Keratinocyte (primary cell): ENCODE results near the gene MCRS1. TPM values are rescaled to one million over a fixed set of nuclear protein-coding genes. Genes with fewer than 3 reads are reported as not detected.

Source experiments
- DNase-seq: peaks from one replicate; pipeline ENCODE4 v3.0.0-alpha.2; 2011; ENCODE audit warnings: low read depth, missing footprints, low spot score
- FAIRE-seq: peaks from 2 replicates; lab custom pipeline; 2011; peaks lifted over from hg19 to GRCh38; lab: Jason Lieb, UNC
- H2AFZ ChIP-seq: 2 replicates; pipeline ENCODE4 v1.6.0; 2012; ENCODE audit warnings: low read length, control low read depth, inconsistent platforms; ENCODE audit not compliant: control insufficient read depth
- H3K27ac ChIP-seq: 2 replicates; pipeline ENCODE4 v1.5.1; 2011; ENCODE audit warnings: low read length; ENCODE audit not compliant: control insufficient read depth, insufficient read depth
- H3K27me3 ChIP-seq: 3 replicates; pipeline ENCODE4 v1.6.0; 2011; ENCODE audit warnings: low read length; ENCODE audit not compliant: control insufficient read depth, insufficient read depth; ENCODE audit errors: extremely low read depth
- H3K36me3 ChIP-seq, 2 experiments: 2 replicates in 1 of 2; 3 replicates in 1 of 2; pipeline ENCODE4 v1.5.1; 2011; ENCODE audit warnings: low read length in 2 of 2, mild to moderate bottlenecking in 1 of 2; ENCODE audit not compliant: control insufficient read depth in 2 of 2, insufficient read depth in 2 of 2; ENCODE audit errors: extremely low read depth in 1 of 2
- H3K4me1 ChIP-seq: 3 replicates; pipeline ENCODE4 v1.5.1; 2011; ENCODE audit warnings: low read length; ENCODE audit not compliant: control insufficient read depth, insufficient read depth; ENCODE audit errors: extremely low read depth
- H3K4me2 ChIP-seq: 3 replicates; pipeline ENCODE4 v1.6.0; 2011; ENCODE audit warnings: low read depth, low read length; ENCODE audit not compliant: control insufficient read depth, insufficient read depth; ENCODE audit errors: extremely low read depth
- H3K4me3 ChIP-seq, 3 experiments: fragments of 200-600 bp in 1 of 3; sonication (generic) in 1 of 3; 2 replicates in 2 of 3; 3 replicates in 1 of 3; pipeline ENCODE4 v1.5.1; 2011 to 2016; ENCODE audit warnings: low read length in 3 of 3, mild to moderate bottlenecking in 3 of 3, control low read depth in 2 of 3, inconsistent platforms in 1 of 3, low read depth in 1 of 3, mixed read lengths in 1 of 3, mixed run types in 1 of 3, moderate library complexity in 1 of 3; ENCODE audit not compliant: control insufficient read depth in 2 of 3, insufficient read depth in 2 of 3; ENCODE audit errors: extremely low read depth in 1 of 3
- H3K79me2 ChIP-seq: 2 replicates; pipeline ENCODE4 v1.6.0; 2012; ENCODE audit warnings: low read length; ENCODE audit not compliant: control insufficient read depth, insufficient read depth
- H3K9ac ChIP-seq: 3 replicates; pipeline ENCODE4 v1.6.0; 2011; ENCODE audit warnings: low read length; ENCODE audit not compliant: control insufficient read depth, insufficient read depth; ENCODE audit errors: extremely low read depth
- H3K9me1 ChIP-seq: 3 replicates; pipeline ENCODE4 v1.6.0; 2011; ENCODE audit warnings: low read length; ENCODE audit not compliant: control insufficient read depth, insufficient read depth; ENCODE audit errors: extremely low read depth
- H3K9me3 ChIP-seq: 2 replicates; pipeline ENCODE4 v1.5.1; 2012; ENCODE audit warnings: low read depth, low read length; ENCODE audit not compliant: control insufficient read depth
- H4K20me1 ChIP-seq: 3 replicates; pipeline ENCODE4 v1.6.0; 2011; ENCODE audit warnings: low read length; ENCODE audit not compliant: control insufficient read depth, insufficient read depth; ENCODE audit errors: extremely low read depth
- CTCF ChIP-seq, 3 experiments: IDR thresholded peaks in 1 of 3; conservative IDR thresholded peaks in 1 of 3; optimal IDR thresholded peaks in 1 of 3; 2 replicates in 2 of 3; 3 replicates in 1 of 3; pipeline versions ENCODE3 to v1.5.1; 2011; ENCODE audit warnings: low read length in 3 of 3, mild to moderate bottlenecking in 3 of 3, moderate library complexity in 2 of 3, control low read depth in 1 of 3, inconsistent platforms in 1 of 3; ENCODE audit not compliant: insufficient read depth in 2 of 3; ENCODE audit errors: extremely low read depth in 1 of 3
- EZH2 ChIP-seq: IDR thresholded peaks from one replicate; pipeline ENCODE4 v1.6.1; 2012; ENCODE audit warnings: inconsistent platforms, mild to moderate bottlenecking, low read length, moderate library complexity
- dilution Hi-C: fragments of 300-500 bp; cut with MboI; formaldehyde crosslinking; loops from one replicate; pipeline ENCODE4 v1.7.0; 2020; ENCODE audit warnings: low sequenced_read_pairs; ENCODE audit not compliant: extremely low pct_ligation_motif_present
- polyA minus RNA-seq, 3 experiments: library from RNA; depleted of rRNA, polyadenylated mRNA; stranded (reverse); fragments of >200 nt; gene quantifications; 1 replicate in 1 of 3; 2 replicates in 1 of 3; 3 replicates in 1 of 3; pipeline ENCODE4 v1.2.3, GENCODE V29; 2011
- polyA plus RNA-seq, 5 experiments: library from polyadenylated mRNA; depleted of rRNA in 3 of 5; stranded (reverse) in 3 of 5; stranded (forward) in 1 of 5; unstranded in 1 of 5; fragments of >200 nt; gene quantifications; 1 replicate in 1 of 5; 2 replicates in 3 of 5; 3 replicates in 1 of 5; pipeline versions ENCODE4 v1.2.1 to v1.2.3, GENCODE V29; 2011 to 2012; ENCODE audit warnings: missing spikeins in 2 of 5, low read depth in 1 of 5, low replicate concordance in 1 of 5

MCRS1 gene
- polyA plus RNA-seq (40.7 to 55.8 TPM (median 49.3 TPM) in 3 replicates), polyA minus RNA-seq (51.0 to 95.2 TPM (median 52.9 TPM) in 3 replicates)
- 31.3 TPM for polyA plus RNA-seq (2011; ENCODE audit: low read depth)
- polyA plus RNA-seq (2011; cell fraction: cytosol; rRNA removed), result 30.4 and 51.8 TPM in 2 replicates
- 50.5 and 59.7 TPM in 2 replicates for polyA plus RNA-seq (2011; cell fraction: nucleus; rRNA removed)
- polyA plus RNA-seq (2012; ENCODE audit: low replicate concordance), result 26.4 and 47.7 TPM in 2 replicates
- 49.9 TPM for polyA minus RNA-seq (2011; cell fraction: cytosol; rRNA and poly(A)+ RNA removed)
- 15.7 and 16.5 TPM in 2 replicates for polyA minus RNA-seq (2011; cell fraction: nucleus; rRNA and poly(A)+ RNA removed)

GRCh38 chr12:49567611-49568441 is at the start of gene MCRS1:
Gene MCRS1, minus strand, starts transcription at chr12:49568142. Its CDS starts 1,411 bp downstream, at chr12:49566731.
- Histone ChIP-seq H3K79me2 (peaks cover 32% of the 10 kb centered on the region), H4K20me1 (no peaks in the 10 kb centered on the region), H3K9ac (peak within 1 kb of the TSS; percentile 98), H2AFZ (peak within 1 kb of the TSS; percentile 99), H3K9me1 (no peaks in the 10 kb centered on the region), H3K4me2 (peak within 1 kb of the TSS; percentile 99), H3K4me1 (peaks cover 10% of the 10 kb centered on the region), H3K27me3 (no peaks in the 10 kb centered on the region), H3K9me3 (no peaks in the 10 kb centered on the region), H3K36me3 (peaks cover 6 to 19% of the 10 kb centered on the region in 2 experiments), H3K4me3 (peak within 1 kb of the TSS; percentile 87 to 100 (median 95)), H3K27ac (peak within 1 kb of the TSS; percentile 97)
- TF ChIP-seq EZH2 (no peak), CTCF (optimal IDR thresholded peaks at IDR 0.05 in 1 of 3, IDR thresholded peaks at IDR 0.05 in 1 of 3, conservative IDR thresholded peaks at IDR 0.05 in 1 of 3; ENCODE audit: extremely low read depth in 1 of 3, insufficient read depth in 2 of 3, low read length in 3 of 3) (no peak)
- FAIRE-seq (peak; percentile 57), DNase-seq (peak; percentile 69)
- dilution Hi-C loops, result no loop called here

- peaks cover 12% of the 10 kb centered on the region for H3K4me1 ChIP-seq
- no peak for DNase-seq
- no peak overlapping the region for H3K4me2 ChIP-seq
- no peak overlapping the region for H3K4me3 ChIP-seq
- no peak overlapping the region for H3K9ac ChIP-seq
- H3K9me3 ChIP-seq, result no peaks in the 10 kb centered on the region
- no peak overlapping the region for H2AFZ ChIP-seq
- no peak for FAIRE-seq
- dilution Hi-C loops, result no loop called here
- no peaks in the 10 kb centered on the region for H4K20me1 ChIP-seq
- H3K9me1 ChIP-seq, result no peaks in the 10 kb centered on the region
- no peaks in the 10 kb centered on the region for H3K79me2 ChIP-seq
- H3K27ac ChIP-seq, result no peak overlapping the region
- H3K27me3 ChIP-seq, result no peaks in the 10 kb centered on the region
- no peaks in the 10 kb centered on the region for H3K36me3 ChIP-seq
- TF ChIP-seq EZH2, result no peak
- no peak for TF ChIP-seq CTCF (optimal IDR thresholded peaks at IDR 0.05 in 1 of 3, IDR thresholded peaks at IDR 0.05 in 1 of 3, conservative IDR thresholded peaks at IDR 0.05 in 1 of 3; ENCODE audit: extremely low read depth in 1 of 3, insufficient read depth in 2 of 3, low read length in 3 of 3)
Observed at GRCh38 chr12:49616533-49617219, 48.7 kb upstream of the MCRS1 start.
